ENCODE results near the gene SVOPL.
"Not testable (repeated sequence)": the region's sequence is repeated elsewhere in the genome, so short reads cannot be mapped to it uniquely, and the experiment has no call there.

SVOPL gene

GRCh38 chr7:138700857-138701536 lies at the start of gene SVOPL:
TSS of gene SVOPL (minus strand) at chr7:138701362. CDS start at chr7:138679045, 22,317 bp downstream.
- DNase-seq, result no peak

GRCh38 chr7:138750473-138750872 lies 49.3 kb upstream of the SVOPL start:
- no peak for DNase-seq

GRCh38 chr7:138749960-138750359 lies 48.8 kb upstream of the SVOPL start:
- no peak for DNase-seq

GRCh38 chr7:138748666-138749065 lies 47.5 kb upstream of the SVOPL start:
- DNase-seq, result no peak

GRCh38 chr7:138746073-138746472 lies 44.9 kb upstream of the SVOPL start:
- no peak for DNase-seq

- no peak for DNase-seq
Measured at GRCh38 chr7:138745189-138745588, 44.0 kb upstream of the SVOPL start.

GRCh38 chr7:138741453-138741735 lies 40.2 kb upstream of the SVOPL start:
- no peak for DNase-seq

- no peak for DNase-seq
Measured at GRCh38 chr7:138739859-138740258, 38.7 kb upstream of the SVOPL start.

GRCh38 chr7:138738551-138739335 lies 37.6 kb upstream of the SVOPL start:
- DNase-seq, result no peak

GRCh38 chr7:138738114-138738513 lies 37.0 kb upstream of the SVOPL start:
- DNase-seq, result no peak

GRCh38 chr7:138735399-138735798 lies 34.2 kb upstream of the SVOPL start:
- DNase-seq, result no peak

GRCh38 chr7:138731733-138732132 lies 30.6 kb upstream of the SVOPL start:
- DNase-seq, result not testable (repeated sequence)

GRCh38 chr7:138729444-138729843 lies 28.3 kb upstream of the SVOPL start:
- DNase-seq, result no peak

GRCh38 chr7:138727336-138728099 lies 26.4 kb upstream of the SVOPL start:
- no peak for DNase-seq

GRCh38 chr7:138726288-138726687 lies 25.1 kb upstream of the SVOPL start:
- DNase-seq, result no peak

GRCh38 chr7:138720286-138720685 lies 19.1 kb upstream of the SVOPL start:
- no peak for DNase-seq

GRCh38 chr7:138716889-138717288 lies 15.7 kb upstream of the SVOPL start:
- DNase-seq, result no peak

GRCh38 chr7:138713191-138713590 lies 12.0 kb upstream of the SVOPL start:
- DNase-seq, result no peak

GRCh38 chr7:138712652-138713051 lies 11.5 kb upstream of the SVOPL start:
- no peak for DNase-seq

GRCh38 chr7:138710536-138711385 lies 9.6 kb upstream of the SVOPL start:
- DNase-seq, result no peak

- DNase-seq, result no peak
Measured at GRCh38 chr7:138705167-138705566, 4.0 kb upstream of the SVOPL start.

GRCh38 chr7:138701537-138701923 lies 368 bp upstream of the SVOPL start:
- no peak for DNase-seq

GRCh38 chr7:138699661-138700060 lies 1.5 kb downstream of the SVOPL start:
- DNase-seq, result no peak
